ENCODE results near the gene CTNNA2. TPM values are rescaled to one million over a fixed set of nuclear protein-coding genes. Genes with fewer than 3 reads are reported as not detected.
A peak's percentile ranks its signal among the peaks of the same experiment; 100 is the strongest.

The CTNNA2 gene
- total and polyA plus RNA-seq, 8 donors = 0.28 to 5.7 (median 0.44) TPM; not detected in 4

DNA sequence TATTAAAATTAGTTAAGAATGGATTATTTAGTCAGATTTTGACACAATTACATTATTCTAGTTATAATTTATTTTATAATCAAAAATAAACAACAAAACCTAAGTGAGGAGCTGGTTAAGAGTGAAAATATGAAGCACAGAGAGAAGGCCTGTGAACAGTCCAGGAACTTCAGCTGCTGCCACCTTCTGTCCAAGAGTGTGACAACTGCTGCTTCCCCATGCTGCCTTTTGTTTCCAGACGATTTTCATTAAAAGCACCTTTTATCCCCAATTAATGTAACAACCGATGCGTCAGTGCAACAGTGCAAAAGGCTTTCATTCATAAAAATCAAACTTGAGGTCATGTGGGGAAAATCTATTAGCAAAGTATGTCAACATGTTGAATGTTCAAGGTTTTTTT lies 363.6 kb downstream of the CTNNA2 start:
- H3K36me3 ChIP-seq = no peaks in the 10 kb centered on the region
- H3K9me3 ChIP-seq = no peaks in the 10 kb centered on the region
- no peak overlapping the region for H3K4me3 ChIP-seq
- no peak overlapping the region for H3K27ac ChIP-seq
- H3K4me1 ChIP-seq = no peaks in the 10 kb centered on the region
- DNase-seq = peak in 1 of 2 donors; percentile 34
- H3K27me3 ChIP-seq = no peaks in the 10 kb centered on the region
- 17 to 33% (median 28%) methylated on average over 3 of the region's 3 CpGs for WGBS, 5 donors
- TF ChIP-seq, protein P1, sequence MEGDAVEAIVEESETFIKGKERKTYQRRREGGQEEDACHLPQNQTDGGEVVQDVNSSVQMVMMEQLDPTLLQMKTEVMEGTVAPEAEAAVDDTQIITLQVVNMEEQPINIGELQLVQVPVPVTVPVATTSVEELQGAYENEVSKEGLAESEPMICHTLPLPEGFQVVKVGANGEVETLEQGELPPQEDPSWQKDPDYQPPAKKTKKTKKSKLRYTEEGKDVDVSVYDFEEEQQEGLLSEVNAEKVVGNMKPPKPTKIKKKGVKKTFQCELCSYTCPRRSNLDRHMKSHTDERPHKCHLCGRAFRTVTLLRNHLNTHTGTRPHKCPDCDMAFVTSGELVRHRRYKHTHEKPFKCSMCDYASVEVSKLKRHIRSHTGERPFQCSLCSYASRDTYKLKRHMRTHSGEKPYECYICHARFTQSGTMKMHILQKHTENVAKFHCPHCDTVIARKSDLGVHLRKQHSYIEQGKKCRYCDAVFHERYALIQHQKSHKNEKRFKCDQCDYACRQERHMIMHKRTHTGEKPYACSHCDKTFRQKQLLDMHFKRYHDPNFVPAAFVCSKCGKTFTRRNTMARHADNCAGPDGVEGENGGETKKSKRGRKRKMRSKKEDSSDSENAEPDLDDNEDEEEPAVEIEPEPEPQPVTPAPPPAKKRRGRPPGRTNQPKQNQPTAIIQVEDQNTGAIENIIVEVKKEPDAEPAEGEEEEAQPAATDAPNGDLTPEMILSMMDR (IDR thresholded peaks at IDR 0.05) = no peak
- no peak for TF ChIP-seq POLR2AphosphoS5 (IDR thresholded peaks at IDR 0.05)
- TF ChIP-seq EP300 (IDR thresholded peaks at IDR 0.05) = no peak
- TF ChIP-seq POLR2A (IDR thresholded peaks at IDR 0.05) = no peak
- intact Hi-C loops (cut with DNase I; ENCODE audit: low total_unique reads) = no loop called here

DNA sequence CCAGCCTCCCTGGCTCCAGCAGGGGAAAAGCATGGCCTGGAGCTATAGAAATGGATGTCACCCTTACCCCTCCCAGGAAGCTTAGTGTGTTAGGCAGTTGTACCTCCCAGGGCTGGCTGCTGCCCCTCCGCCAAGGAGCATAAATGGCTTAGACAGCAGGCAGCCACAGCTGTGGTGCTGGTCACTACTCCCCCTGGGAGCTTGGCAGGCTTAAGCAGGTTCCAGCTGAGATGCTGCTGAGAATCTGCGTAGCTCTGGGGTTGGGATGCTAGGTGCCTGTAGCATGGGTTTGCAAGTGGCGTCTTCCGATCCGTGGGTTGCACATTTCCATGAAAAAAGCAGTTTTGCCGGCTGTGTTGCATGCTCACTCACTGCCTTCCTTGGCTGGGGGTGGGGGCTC lies 369.7 kb downstream of the CTNNA2 start:
- H3K27ac ChIP-seq = no peak overlapping the region
- no peaks in the 10 kb centered on the region for H3K27me3 ChIP-seq
- intact Hi-C loops (cut with DNase I; ENCODE audit: low total_unique reads) = no loop called here
- H3K9me3 ChIP-seq = no peaks in the 10 kb centered on the region
- WGBS, 5 donors = 81 to 92% (median 83%) methylated on average over 4 to 6 of the region's 6 CpGs
- no peaks in the 10 kb centered on the region for H3K36me3 ChIP-seq
- TF ChIP-seq POLR2AphosphoS5 (IDR thresholded peaks at IDR 0.05) = no peak
- no peak for TF ChIP-seq POLR2A (IDR thresholded peaks at IDR 0.05)
- TF ChIP-seq, protein P1 (IDR thresholded peaks at IDR 0.05) = no peak
- TF ChIP-seq EP300 (IDR thresholded peaks at IDR 0.05) = no peak
- no peak overlapping the region for H3K4me3 ChIP-seq
- no peak for DNase-seq
- no peaks in the 10 kb centered on the region for H3K4me1 ChIP-seq

DNA sequence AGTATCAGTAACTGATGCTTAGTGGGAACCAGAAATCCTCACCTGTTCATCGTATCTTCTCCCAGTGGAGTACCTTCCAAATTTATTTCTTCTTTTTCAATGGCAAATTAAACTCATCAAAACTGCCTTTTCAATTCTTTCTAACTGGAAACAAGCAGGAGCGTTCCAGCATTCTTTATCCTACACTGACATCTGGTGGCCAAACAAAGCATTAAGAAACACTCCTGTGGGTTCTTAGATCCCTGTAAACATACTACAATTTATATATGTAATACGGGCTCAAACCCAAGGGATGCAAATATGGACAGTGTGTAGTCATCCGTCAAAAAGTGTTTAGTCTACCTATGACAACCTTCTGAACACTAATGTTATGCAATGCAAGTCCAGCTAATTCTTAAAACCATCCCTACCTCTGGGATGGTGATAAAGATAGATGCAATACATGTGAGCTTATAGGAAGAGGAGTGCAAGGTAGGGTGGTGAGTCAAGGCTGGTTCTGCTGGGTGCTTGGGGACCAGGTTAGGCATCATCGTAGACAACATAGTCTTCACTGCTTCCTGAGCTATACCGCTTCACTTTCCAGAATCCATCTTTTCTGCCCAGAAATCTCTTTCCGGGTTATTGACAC lies 375.0 kb downstream of the CTNNA2 start:
- Histone ChIP-seq H3K27me3 (no peaks in the 10 kb centered on the region), H3K9me3 (no peaks in the 10 kb centered on the region), H3K4me1 (no peaks in the 10 kb centered on the region), H3K36me3 (no peaks in the 10 kb centered on the region), H3K27ac (no peak overlapping the region), H3K4me3 (no peak overlapping the region)
- intact Hi-C loops (cut with DNase I; ENCODE audit: low total_unique reads) = no loop called here
- TF ChIP-seq POLR2A (IDR thresholded peaks at IDR 0.05) (no peak), EP300 (IDR thresholded peaks at IDR 0.05) (no peak), POLR2AphosphoS5 (IDR thresholded peaks at IDR 0.05) (no peak)
- TF ChIP-seq, protein P1 (IDR thresholded peaks at IDR 0.05) = peak in 5 of 7 experiments; percentile 23 to 74 (median 47)
- peak in 1 of 2 donors; percentile 84 for DNase-seq
- 32 to 37% (median 33%) methylated on average over 7 of the region's 7 CpGs for WGBS, 5 donors

DNA sequence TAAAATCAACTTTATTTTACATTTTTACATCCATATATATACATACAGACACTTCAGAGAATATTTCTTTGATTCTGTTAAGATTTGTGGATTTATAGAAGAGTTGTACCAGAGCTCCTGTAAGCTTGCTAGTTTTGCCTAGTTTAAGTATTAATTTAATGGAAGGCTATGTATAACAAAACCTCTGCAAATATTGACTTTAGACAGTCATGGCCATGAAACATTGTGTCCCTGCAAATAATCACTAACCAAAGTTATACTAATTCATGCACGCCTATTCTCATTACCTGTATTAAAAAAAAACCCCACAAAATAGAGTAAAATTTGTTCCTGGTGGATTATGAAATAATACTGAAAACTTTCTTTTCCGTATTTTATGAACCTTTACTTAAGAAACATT lies 379.3 kb downstream of the CTNNA2 start:
- Histone ChIP-seq H3K27me3 (no peaks in the 10 kb centered on the region), H3K4me3 (no peak overlapping the region), H3K9me3 (no peaks in the 10 kb centered on the region), H3K27ac (no peak overlapping the region), H3K36me3 (no peaks in the 10 kb centered on the region), H3K4me1 (no peaks in the 10 kb centered on the region)
- TF ChIP-seq POLR2A (IDR thresholded peaks at IDR 0.05) (no peak), POLR2AphosphoS5 (IDR thresholded peaks at IDR 0.05) (no peak), EP300 (IDR thresholded peaks at IDR 0.05) (no peak)
- TF ChIP-seq, protein P1 (IDR thresholded peaks at IDR 0.05) = no peak
- 40 to 69% (median 50%) methylated on average over 2 of the region's 2 CpGs for WGBS, 5 donors
- DNase-seq = no peak
- intact Hi-C loops (cut with DNase I; ENCODE audit: low total_unique reads) = no loop called here
